ENCODE measurements around the gene RAPGEF5.

- TF ChIP-seq CTCF (IDR thresholded peaks at IDR 0.05) (no peak), ZFX (IDR thresholded peaks at IDR 0.05; ENCODE audit: borderline replicate concordance) (no peak)
Observed at GRCh38 chr7:22150221-22150620, 206.7 kb downstream of the RAPGEF5 start.

Data from 22Rv1 (cell line).